ENCODE results near the gene HAGH. TPM values are rescaled to one million over a fixed set of nuclear protein-coding genes. Genes with fewer than 3 reads are reported as not detected.

Gene HAGH
- polyA plus RNA-seq, 1 experiment: 11.8 TPM

DNA sequence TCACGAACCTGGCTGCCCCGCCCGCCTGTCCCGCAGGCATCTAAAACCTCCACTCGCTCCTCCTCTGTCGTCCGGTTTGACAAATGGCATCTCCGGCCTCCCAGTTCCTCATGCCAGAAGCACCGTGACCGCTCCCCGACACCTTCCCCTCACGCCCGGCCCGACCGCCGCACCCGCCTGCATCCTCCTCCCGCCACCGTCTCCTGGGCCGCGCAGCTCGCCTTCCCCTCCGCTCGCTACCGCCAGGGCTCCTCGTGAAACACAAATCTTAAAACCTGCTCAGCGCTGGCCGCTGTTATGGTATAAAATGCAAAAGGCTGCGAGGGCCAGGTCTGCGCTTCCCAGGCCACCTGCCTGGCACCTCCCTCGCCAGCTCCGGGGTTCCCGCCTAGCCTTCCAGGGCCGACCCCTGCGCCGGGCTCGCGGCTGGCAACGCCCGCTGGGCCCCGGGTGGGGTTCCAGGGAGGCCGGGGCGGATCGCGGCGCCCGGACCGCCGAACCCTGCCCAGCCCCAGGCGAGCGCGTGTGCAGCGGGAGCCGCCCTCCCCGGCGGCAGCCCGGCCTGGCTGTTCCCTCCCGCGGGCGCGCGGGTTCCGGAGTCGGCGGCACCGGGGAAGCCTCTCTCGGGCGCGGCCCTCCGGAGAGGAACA, 44.7 kb downstream of the HAGH start:
- H3K27ac ChIP-seq (ENCODE audit: low read depth, low read length): no peak overlapping the region
- H3K9me3 ChIP-seq (ENCODE audit: control insufficient read depth, insufficient read depth, low read length): no peaks in the 10 kb centered on the region; the same call in 1 of the 2 replicates
- H3K27me3 ChIP-seq (ENCODE audit: control insufficient read depth, insufficient read depth, low read length): no peaks in the 10 kb centered on the region
- ChIA-PET POLR2A (interaction anchor here (0.5 to 2.8 kb wide), 10 partner anchors 8 to 373 kb away, joined by 4 to 21 read pairs (median 8); partner anchors contain the start of genes EME2, FAHD1, HAGH and JPT2), CTCF (interaction anchor here (0.8 to 1.3 kb wide), 3 partner anchors 8 to 28 kb away, joined by 3 to 6 read pairs (median 3); partner anchors contain the start of genes EME2 and MRPS34)
- H3K4me3 ChIP-seq (ENCODE audit: low read depth, low read length): peak overlapping the region; percentile 80
- DNase-seq (ENCODE audit: low read depth, low spot score): no peak
- TF ChIP-seq, protein P1, sequence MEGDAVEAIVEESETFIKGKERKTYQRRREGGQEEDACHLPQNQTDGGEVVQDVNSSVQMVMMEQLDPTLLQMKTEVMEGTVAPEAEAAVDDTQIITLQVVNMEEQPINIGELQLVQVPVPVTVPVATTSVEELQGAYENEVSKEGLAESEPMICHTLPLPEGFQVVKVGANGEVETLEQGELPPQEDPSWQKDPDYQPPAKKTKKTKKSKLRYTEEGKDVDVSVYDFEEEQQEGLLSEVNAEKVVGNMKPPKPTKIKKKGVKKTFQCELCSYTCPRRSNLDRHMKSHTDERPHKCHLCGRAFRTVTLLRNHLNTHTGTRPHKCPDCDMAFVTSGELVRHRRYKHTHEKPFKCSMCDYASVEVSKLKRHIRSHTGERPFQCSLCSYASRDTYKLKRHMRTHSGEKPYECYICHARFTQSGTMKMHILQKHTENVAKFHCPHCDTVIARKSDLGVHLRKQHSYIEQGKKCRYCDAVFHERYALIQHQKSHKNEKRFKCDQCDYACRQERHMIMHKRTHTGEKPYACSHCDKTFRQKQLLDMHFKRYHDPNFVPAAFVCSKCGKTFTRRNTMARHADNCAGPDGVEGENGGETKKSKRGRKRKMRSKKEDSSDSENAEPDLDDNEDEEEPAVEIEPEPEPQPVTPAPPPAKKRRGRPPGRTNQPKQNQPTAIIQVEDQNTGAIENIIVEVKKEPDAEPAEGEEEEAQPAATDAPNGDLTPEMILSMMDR (IDR thresholded peaks at IDR 0.05; ENCODE audit: low read depth, low read length): 0 out of 2 replicates have a peak, but pooled peaks have one; percentile 7

- H3K27ac ChIP-seq (ENCODE audit: low read depth, low read length): no peak overlapping the region
- no peaks in the 10 kb centered on the region for H3K27me3 ChIP-seq (ENCODE audit: control insufficient read depth, insufficient read depth, low read length)
- ChIA-PET POLR2A (interaction anchor here (1.5 to 2.8 kb wide), 3 partner anchors 11 to 75 kb away, joined by 7 to 21 read pairs (median 12); partner anchors contain the start of genes FAHD1, HAGH, MAPK8IP3 and NME3), CTCF (no interaction called here)
- H3K4me3 ChIP-seq (ENCODE audit: low read depth, low read length): peak overlapping the region; percentile 80
- TF ChIP-seq, protein P1 (IDR thresholded peaks at IDR 0.05; ENCODE audit: low read depth, low read length): no peak
- DNase-seq (ENCODE audit: low read depth, low spot score): no peak
- no peaks in the 10 kb centered on the region; the same call in 1 of the 2 replicates for H3K9me3 ChIP-seq (ENCODE audit: control insufficient read depth, insufficient read depth, low read length)
Measured at GRCh38 chr16:1781254-1781653, 45.4 kb downstream of the HAGH start.

- CTCF ChIA-PET: no interaction called here
- no peak overlapping the region for H3K4me3 ChIP-seq (ENCODE audit: low read depth, low read length)
Measured at GRCh38 chr16:1780677-1781072, 46.0 kb downstream of the HAGH start.

GRCh38 chr16:1779741-1780676, 46.6 kb downstream of the HAGH start:
- Histone ChIP-seq H3K4me3 (ENCODE audit: low read depth, low read length) (no peak overlapping the region), H3K27me3 (ENCODE audit: control insufficient read depth, insufficient read depth, low read length) (no peaks in the 10 kb centered on the region), H3K27ac (ENCODE audit: low read depth, low read length) (no peak overlapping the region), H3K9me3 (ENCODE audit: control insufficient read depth, insufficient read depth, low read length) (no peaks in the 10 kb centered on the region; the same call in 1 of the 2 replicates)
- ChIA-PET POLR2A (no interaction called here), CTCF (no interaction called here)
- TF ChIP-seq, protein P1 (IDR thresholded peaks at IDR 0.05; ENCODE audit: low read depth, low read length): no peak
- DNase-seq (ENCODE audit: low read depth, low spot score): no peak

More at GRCh38 chr16:1780677-1781072, 46.0 kb downstream of the HAGH start:
- POLR2A ChIA-PET: no interaction called here
- Histone ChIP-seq H3K27ac (ENCODE audit: low read depth, low read length) (no peak overlapping the region), H3K27me3 (ENCODE audit: control insufficient read depth, insufficient read depth, low read length) (no peaks in the 10 kb centered on the region), H3K9me3 (ENCODE audit: control insufficient read depth, insufficient read depth, low read length) (no peaks in the 10 kb centered on the region; the same call in 1 of the 2 replicates)
- no peak for DNase-seq (ENCODE audit: low read depth, low spot score)
- TF ChIP-seq, protein P1 (IDR thresholded peaks at IDR 0.05; ENCODE audit: low read depth, low read length): no peak

Measured in AG04450 (cell line).